Rectal smooth muscle tissue (tissue), 1 donor: ENCODE measurements around the gene PEPD.

Experiments used
- H3K27ac ChIP-seq: one replicate; pipeline ENCODE4 v1.7.0; 2013; ENCODE audit warnings: low read depth, low read length, inconsistent platforms
- H3K27me3 ChIP-seq: one replicate; pipeline ENCODE4 v1.7.0; 2013; ENCODE audit warnings: low read length; ENCODE audit not compliant: control insufficient read depth, insufficient read depth
- H3K36me3 ChIP-seq: one replicate; pipeline ENCODE4 v1.7.0; 2013; ENCODE audit warnings: low read length; ENCODE audit not compliant: control insufficient read depth, insufficient read depth
- H3K4me1 ChIP-seq: one replicate; pipeline ENCODE4 v1.7.0; 2013; ENCODE audit warnings: low read length; ENCODE audit not compliant: control insufficient read depth, insufficient read depth
- H3K4me3 ChIP-seq: one replicate; pipeline ENCODE4 v1.7.0; 2013; ENCODE audit warnings: low read length
- H3K9ac ChIP-seq: one replicate; pipeline ENCODE4 v1.7.0; 2013; ENCODE audit warnings: low read length

The PEPD gene

GRCh38 chr19:33395561-33396550, 125.7 kb downstream of the PEPD start:
- no peaks in the 10 kb centered on the region for H3K27me3 ChIP-seq
- H3K4me1 ChIP-seq = peaks cover 11% of the 10 kb centered on the region

GRCh38 chr19:33394723-33395560, 126.6 kb downstream of the PEPD start:
- no peaks in the 10 kb centered on the region for H3K27me3 ChIP-seq
- no peak overlapping the region for H3K4me3 ChIP-seq
- peaks cover 19% of the 10 kb centered on the region for H3K4me1 ChIP-seq
- H3K36me3 ChIP-seq = no peaks in the 10 kb centered on the region
- H3K27ac ChIP-seq = no peak overlapping the region
- H3K9ac ChIP-seq = no peak overlapping the region

More at GRCh38 chr19:33395561-33396550, 125.7 kb downstream of the PEPD start:
- no peak overlapping the region for H3K9ac ChIP-seq
- no peaks in the 10 kb centered on the region for H3K36me3 ChIP-seq
- no peak overlapping the region for H3K4me3 ChIP-seq
- H3K27ac ChIP-seq = no peak overlapping the region

DNA sequence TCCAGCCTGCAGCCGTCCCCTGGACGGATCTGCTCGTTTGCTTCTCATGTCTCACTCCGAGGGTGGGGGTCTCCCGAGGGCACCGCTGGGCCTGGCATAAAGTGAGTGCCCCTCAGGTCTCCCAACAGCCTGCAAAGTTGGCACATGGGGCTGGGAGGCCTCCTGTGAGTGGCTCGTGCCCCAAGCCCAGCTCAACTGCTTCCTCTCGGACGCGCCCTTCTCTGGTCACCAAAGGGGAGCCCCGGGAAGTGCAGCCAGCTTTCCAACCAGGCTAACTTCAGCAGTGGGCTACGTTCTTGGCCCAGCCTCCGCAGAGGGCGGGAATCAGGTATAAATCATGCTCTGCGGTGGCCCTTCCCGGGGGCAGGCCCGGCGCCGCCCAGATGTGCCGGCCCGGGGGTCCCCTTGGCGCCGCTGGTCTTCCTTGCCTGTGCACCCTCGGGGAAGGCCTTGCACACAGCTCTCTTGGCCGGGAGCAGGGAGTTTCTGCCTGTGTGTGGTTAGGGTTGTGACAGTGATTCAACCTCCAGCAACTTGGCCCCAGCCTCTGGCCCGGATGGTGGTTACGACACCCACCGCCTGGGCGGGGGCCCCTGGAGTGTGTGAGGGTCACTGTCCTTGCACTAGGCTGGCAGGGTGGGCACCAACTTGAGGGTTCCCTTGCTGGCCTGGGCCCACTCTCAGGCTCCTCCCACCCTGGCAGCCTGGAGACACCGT, 127.4 kb downstream of the PEPD start:
- Histone ChIP-seq H3K4me1 (peaks cover 27% of the 10 kb centered on the region), H3K27ac (no peak overlapping the region), H3K36me3 (no peaks in the 10 kb centered on the region)

DNA sequence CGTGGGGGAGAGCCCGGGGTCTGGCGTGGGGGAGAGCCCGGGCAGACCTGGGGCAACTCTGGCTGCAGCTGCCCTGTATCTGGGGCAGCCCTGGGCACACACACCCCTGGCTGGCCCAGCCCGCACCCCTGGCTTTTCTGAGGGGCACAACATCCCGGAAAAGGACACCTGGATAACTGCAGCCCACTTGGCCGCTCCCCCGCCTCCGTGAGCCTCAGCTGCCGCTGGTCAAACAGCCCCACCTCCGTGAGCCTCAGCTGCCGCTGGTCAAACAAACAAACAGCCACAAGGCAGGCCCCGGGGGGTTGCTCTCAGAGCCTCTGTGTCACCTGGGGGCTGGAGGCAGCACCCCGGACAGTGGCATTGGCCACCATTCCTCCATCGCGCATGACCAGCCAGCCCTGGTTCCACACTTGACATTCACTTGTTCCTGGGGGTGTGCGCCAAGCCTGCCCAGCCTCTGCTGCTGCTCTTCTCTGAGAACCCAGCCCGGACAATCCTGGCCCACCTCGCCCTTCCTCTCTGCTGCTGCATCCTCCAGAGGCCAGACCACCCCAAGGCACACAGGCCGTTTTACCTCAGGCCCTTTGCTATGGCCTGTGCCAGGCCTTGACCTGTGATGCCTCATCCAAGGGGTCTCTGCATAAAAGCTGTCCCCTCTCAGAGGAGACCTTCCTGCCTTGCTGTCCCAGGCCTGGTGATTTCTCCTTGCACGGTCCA, 128.1 kb downstream of the PEPD start:
- H3K9ac ChIP-seq = no peak overlapping the region
- H3K27ac ChIP-seq = no peak overlapping the region
- peaks cover 32% of the 10 kb centered on the region for H3K4me1 ChIP-seq
- H3K4me3 ChIP-seq = no peak overlapping the region
- H3K27me3 ChIP-seq = no peaks in the 10 kb centered on the region
- no peaks in the 10 kb centered on the region for H3K36me3 ChIP-seq

More for the DNA sequence above, 127.4 kb downstream of the PEPD start:
- Histone ChIP-seq H3K9ac (no peak overlapping the region), H3K4me3 (no peak overlapping the region), H3K27me3 (no peaks in the 10 kb centered on the region)

- Histone ChIP-seq H3K4me1 (peaks cover 32% of the 10 kb centered on the region), H3K4me3 (no peak overlapping the region), H3K27me3 (no peaks in the 10 kb centered on the region), H3K9ac (no peak overlapping the region), H3K36me3 (no peaks in the 10 kb centered on the region), H3K27ac (no peak overlapping the region)
Observed at GRCh38 chr19:33392341-33393285, 129.0 kb downstream of the PEPD start.

DNA sequence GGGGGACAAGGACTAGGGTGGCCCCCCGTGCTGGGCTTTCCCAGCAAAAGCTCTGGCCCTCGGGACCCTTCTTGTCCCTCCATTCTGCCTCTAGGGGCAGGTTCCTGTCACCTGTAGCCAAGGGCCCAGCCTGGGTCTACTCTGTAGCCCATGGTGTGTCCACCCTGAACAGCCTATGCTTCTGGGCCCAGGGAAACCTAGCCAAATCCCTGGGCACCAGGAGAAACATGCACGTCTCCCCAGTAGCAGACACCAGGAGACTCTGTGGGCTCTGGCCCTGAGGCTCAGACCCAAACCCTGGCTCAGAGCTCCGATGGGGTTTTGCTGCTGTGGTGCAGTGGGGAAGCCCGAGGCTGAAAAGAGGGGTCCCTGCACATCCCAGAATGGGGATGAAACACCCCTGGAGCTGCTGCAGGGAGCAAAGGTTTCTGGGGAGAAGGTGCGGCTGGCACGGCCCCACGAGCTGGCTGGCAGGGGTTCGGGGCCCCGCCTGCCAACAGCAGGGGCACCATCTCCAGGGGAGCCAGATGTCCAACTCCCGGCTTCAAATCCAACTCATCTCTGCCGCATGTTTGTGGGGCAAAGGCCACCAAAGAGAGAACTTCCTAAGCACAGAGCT, 129.9 kb downstream of the PEPD start:
- H3K9ac ChIP-seq = no peak overlapping the region
- H3K4me3 ChIP-seq = no peak overlapping the region
- no peaks in the 10 kb centered on the region for H3K27me3 ChIP-seq
- no peaks in the 10 kb centered on the region for H3K36me3 ChIP-seq
- H3K27ac ChIP-seq = no peak overlapping the region
- peaks cover 32% of the 10 kb centered on the region for H3K4me1 ChIP-seq

DNA sequence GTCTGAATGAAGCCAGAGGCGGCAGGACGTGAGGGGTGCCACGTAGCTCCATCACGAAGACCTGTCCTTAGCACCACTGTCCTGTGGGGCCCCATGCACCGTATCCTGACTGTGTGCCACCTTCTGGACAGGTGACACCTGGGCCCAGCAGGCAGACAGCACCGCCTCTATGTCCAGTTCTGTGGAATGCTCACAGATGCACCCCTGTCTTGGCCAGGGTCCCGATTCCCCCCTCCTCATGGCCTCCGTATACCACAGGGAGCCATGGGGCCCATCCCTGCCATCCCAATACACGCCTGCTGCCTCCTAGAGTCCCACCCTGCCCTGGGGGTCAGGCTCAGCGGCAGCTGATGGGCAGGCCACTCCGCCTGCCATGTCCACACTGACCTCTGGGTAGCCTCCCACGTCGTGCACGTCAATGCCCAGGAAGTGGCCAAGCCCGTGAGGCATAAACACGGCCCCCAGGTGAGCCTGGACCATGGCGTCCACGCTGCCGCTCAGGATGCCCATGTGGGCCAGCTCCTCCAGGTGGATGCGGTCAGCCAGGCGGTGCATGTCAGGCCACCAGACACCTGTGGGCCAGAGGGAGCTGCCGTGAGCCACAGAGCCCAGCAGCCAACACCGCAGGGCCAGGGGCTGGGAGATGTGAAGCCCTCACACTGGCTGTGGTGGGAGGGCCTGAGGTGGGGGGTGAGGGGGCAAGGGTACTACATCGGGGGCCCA, 130.5 kb downstream of the PEPD start:
- H3K36me3 ChIP-seq = no peaks in the 10 kb centered on the region
- H3K27me3 ChIP-seq = no peaks in the 10 kb centered on the region
- H3K4me1 ChIP-seq = peaks cover 31% of the 10 kb centered on the region
- H3K9ac ChIP-seq = no peak overlapping the region
- H3K4me3 ChIP-seq = no peak overlapping the region
- no peak overlapping the region for H3K27ac ChIP-seq

DNA sequence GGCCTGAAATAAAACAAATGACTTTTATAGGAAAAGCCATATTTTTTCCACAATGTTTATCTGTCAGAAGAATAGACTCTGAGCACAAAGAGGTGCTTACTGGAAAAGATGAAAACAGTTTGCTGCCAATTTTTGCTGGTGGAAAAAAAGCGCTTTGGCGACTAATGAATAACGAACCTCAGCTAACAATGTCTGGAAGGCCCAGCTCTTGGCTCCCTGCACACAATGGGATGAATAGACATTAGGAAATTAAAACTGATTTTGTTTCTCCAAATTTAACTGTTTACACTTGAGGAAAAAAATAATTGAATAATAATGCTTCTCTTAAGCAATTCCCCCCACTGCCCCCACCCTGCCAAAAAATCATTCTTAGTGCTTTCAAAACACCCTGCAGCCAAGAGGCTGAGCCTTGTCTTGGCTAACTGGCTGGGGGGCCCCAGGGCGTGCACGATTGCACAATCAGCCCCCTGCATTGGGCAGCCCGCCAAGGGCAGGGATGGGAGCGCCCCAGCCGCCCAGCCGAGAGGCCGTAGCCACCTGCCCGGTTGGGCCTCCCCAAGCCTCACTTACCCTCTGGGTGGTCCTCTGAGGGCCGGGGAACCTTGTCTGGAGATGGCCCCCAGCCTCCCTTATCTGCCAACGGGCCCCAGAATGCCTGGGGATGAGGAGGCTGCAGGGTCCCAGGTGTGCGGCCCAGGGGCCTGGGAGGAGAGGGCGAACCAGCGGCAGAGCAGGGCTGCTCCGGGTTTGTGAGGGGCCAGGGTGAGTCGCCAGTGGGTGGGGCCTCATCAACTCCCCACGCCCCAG, 131.3 kb downstream of the PEPD start:
- no peaks in the 10 kb centered on the region for H3K27me3 ChIP-seq
- H3K9ac ChIP-seq = no peak overlapping the region
- H3K4me1 ChIP-seq = peaks cover 26% of the 10 kb centered on the region
- no peaks in the 10 kb centered on the region for H3K36me3 ChIP-seq
- H3K4me3 ChIP-seq = no peak overlapping the region
- peak overlapping the region; percentile 73 for H3K27ac ChIP-seq

- H3K9ac ChIP-seq = no peak overlapping the region
- no peak overlapping the region for H3K4me3 ChIP-seq
- H3K4me1 ChIP-seq = peaks cover 26% of the 10 kb centered on the region
- H3K27me3 ChIP-seq = no peaks in the 10 kb centered on the region
- H3K27ac ChIP-seq = peak overlapping the region; percentile 73
- H3K36me3 ChIP-seq = no peaks in the 10 kb centered on the region
Observed at GRCh38 chr19:33389421-33390100, 132.0 kb downstream of the PEPD start.
